Endothelial cell of umbilical vein (primary cell): ENCODE measurements around the gene SUV39H1. TPM values are rescaled to one million over a fixed set of nuclear protein-coding genes. Genes with fewer than 3 reads are reported as not detected.

Experiments used
- BruUV-seq: library from RNA; stranded (reverse); fragments of 400-500 nt; replicated peaks from 2 replicates; lab custom pipeline; 2021; lab: Mats Ljungman, UMichigan
- CTCF ChIA-PET: fragments of 300-600, 350-600 bp; sonication (Branson Sonifier 250); formaldehyde crosslinking; loops from one replicate; lab custom pipeline; 2021; ENCODE audit warnings: antibody characterized with exemption, inconsistent platforms; lab: Charles Lee
- POLR2A ChIA-PET: fragments of 300-600, 350-600 bp; sonication (Branson Sonifier 250); formaldehyde crosslinking; loops from one replicate; lab custom pipeline; 2021; ENCODE audit warnings: antibody characterized with exemption, inconsistent platforms; lab: Charles Lee
- DNase-seq: peaks from one replicate; pipeline ENCODE4 v3.0.0-alpha.2; 2011; ENCODE audit warnings: low read depth, low spot score
- FAIRE-seq: peaks from 2 replicates; lab custom pipeline; 2011; peaks lifted over from hg19 to GRCh38; lab: Jason Lieb, UNC
- H2AFZ ChIP-seq: 2 replicates; pipeline ENCODE4 v1.6.0; 2012; ENCODE audit warnings: low read depth, low read length, control low read depth, inconsistent platforms
- H3K27ac ChIP-seq: 2 replicates; pipeline ENCODE4 v1.5.1; 2011; ENCODE audit warnings: low read depth, mild to moderate bottlenecking, control low read depth, low read length, moderate library complexity; ENCODE audit not compliant: insufficient read depth
- H3K27me3 ChIP-seq, 2 experiments: 2 replicates each; pipeline versions ENCODE4 v1.6.0 to v1.6.1; 2011; ENCODE audit warnings: low read length in 2 of 2, mixed read lengths in 1 of 2; ENCODE audit not compliant: control insufficient read depth in 2 of 2, insufficient read depth in 2 of 2
- H3K36me3 ChIP-seq, 2 experiments: 2 replicates in 1 of 2; 3 replicates in 1 of 2; pipeline ENCODE4 v1.5.1; 2011; ENCODE audit warnings: low read length in 2 of 2, mild to moderate bottlenecking in 1 of 2, moderate library complexity in 1 of 2; ENCODE audit not compliant: control insufficient read depth in 2 of 2, insufficient read depth in 2 of 2; ENCODE audit errors: extremely low read depth in 1 of 2
- H3K4me1 ChIP-seq: 3 replicates; pipeline ENCODE4 v1.5.1; 2011; ENCODE audit warnings: mild to moderate bottlenecking, low read length; ENCODE audit not compliant: control insufficient read depth, insufficient read depth; ENCODE audit errors: extremely low read depth
- H3K4me2 ChIP-seq: 2 replicates; pipeline ENCODE4 v1.6.1; 2011; ENCODE audit warnings: low read length, control low read depth, mixed read lengths; ENCODE audit not compliant: insufficient read depth
- H3K4me3 ChIP-seq, 3 experiments: fragments of 200-600 bp in 1 of 3; sonication (generic), shearing (Covaris generic) in 1 of 3; replicated peaks in 1 of 3; 2 replicates each; pipeline ENCODE4 v1.5.1; 2011 to 2016; ENCODE audit warnings: control low read depth in 3 of 3, low read length in 3 of 3, mild to moderate bottlenecking in 2 of 3, inconsistent platforms in 1 of 3, low read depth in 1 of 3, moderate library complexity in 1 of 3; ENCODE audit not compliant: insufficient read depth in 1 of 3
- H3K79me2 ChIP-seq: 2 replicates; pipeline ENCODE4 v1.6.0; 2012; ENCODE audit warnings: low read length, inconsistent platforms; ENCODE audit not compliant: control insufficient read depth, insufficient read depth
- H3K9ac ChIP-seq: replicated peaks from 2 replicates; pipeline ENCODE3; 2011; ENCODE audit warnings: low read length, control low read depth; ENCODE audit not compliant: insufficient read depth; ENCODE audit errors: extremely low read depth
- H3K9me1 ChIP-seq: replicated peaks from 3 replicates; pipeline ENCODE4 v1.6.0; 2011; ENCODE audit warnings: mild to moderate bottlenecking, low read length; ENCODE audit not compliant: control insufficient read depth, insufficient read depth; ENCODE audit errors: extremely low read depth
- H3K9me3 ChIP-seq: replicated peaks from 2 replicates; pipeline ENCODE4 v1.5.1; 2012; ENCODE audit warnings: low read length, inconsistent platforms; ENCODE audit not compliant: control insufficient read depth, insufficient read depth
- H4K20me1 ChIP-seq: replicated peaks from 2 replicates; pipeline ENCODE3; 2011; ENCODE audit warnings: mild to moderate bottlenecking, low read length; ENCODE audit not compliant: control insufficient read depth, insufficient read depth; ENCODE audit errors: extremely low read depth
- CTCF ChIP-seq, 2 donors: IDR thresholded peaks; 1 replicate in 1 of 2; 2 replicates in 1 of 2; pipeline ENCODE4 v1.5.1; 2011; ENCODE audit warnings: low read length in 2 of 2, mild to moderate bottlenecking in 2 of 2, moderate library complexity in 2 of 2, control low read depth in 1 of 2, inconsistent platforms in 1 of 2, low read depth in 1 of 2; ENCODE audit not compliant: insufficient read depth in 1 of 2; ENCODE audit errors: extremely low read depth in 1 of 2
- EZH2 ChIP-seq: IDR thresholded peaks from 2 replicates; pipeline ENCODE4 v1.6.1; 2012; ENCODE audit warnings: borderline replicate concordance, low read depth, mild to moderate bottlenecking, moderate library complexity, low read length, inconsistent platforms; ENCODE audit not compliant: severe bottlenecking
- FOS ChIP-seq: IDR thresholded peaks from 2 replicates; pipeline ENCODE4 v1.6.1; 2011; ENCODE audit warnings: mild to moderate bottlenecking, low read length, moderate library complexity, borderline replicate concordance; ENCODE audit not compliant: insufficient read depth
- GATA2 ChIP-seq: IDR thresholded peaks from 2 replicates; pipeline ENCODE4 v1.7.0; 2011; ENCODE audit warnings: low read depth, mild to moderate bottlenecking, moderate library complexity, mixed read lengths, low read length; ENCODE audit not compliant: insufficient read length, insufficient read depth
- JUN ChIP-seq: IDR thresholded peaks from 2 replicates; pipeline ENCODE4 v1.6.1; 2011; ENCODE audit warnings: borderline replicate concordance, low read depth; ENCODE audit not compliant: insufficient read length, insufficient read depth
- MAX ChIP-seq: IDR thresholded peaks from 2 replicates; pipeline ENCODE4 v1.6.1; 2011; ENCODE audit not compliant: insufficient read depth, insufficient read length
- MYC ChIP-seq: IDR thresholded peaks from one replicate; pipeline ENCODE4 v1.6.1; 2011; ENCODE audit warnings: mild to moderate bottlenecking, low read depth, low read length
- POLR2A ChIP-seq: IDR thresholded peaks from 2 replicates; pipeline ENCODE4 v1.6.1; 2012; ENCODE audit warnings: low read depth, mild to moderate bottlenecking, control low read depth, low read length
- POLR2AphosphoS5 ChIP-seq: IDR thresholded peaks from 2 replicates; pipeline ENCODE4 v1.6.1; 2012; ENCODE audit warnings: low read depth, mild to moderate bottlenecking, control low read depth, low read length, moderate library complexity; ENCODE audit not compliant: insufficient read depth
- dilution Hi-C: fragments of 300-500 bp; cut with MboI; formaldehyde crosslinking; loops from one replicate; pipeline ENCODE4 v1.15.0; 2019; ENCODE audit warnings: low sequenced_read_pairs; ENCODE audit not compliant: extremely low pct_ligation_motif_present
- intact Hi-C: fragments of 100-400 bp; cut with micrococcal nuclease; formaldehyde crosslinking; loops from one replicate; pipeline ENCODE4 v1.10.0; 2022
- polyA plus RNA-seq, 4 experiments: library from polyadenylated mRNA; depleted of rRNA in 3 of 4; stranded (reverse) in 3 of 4; unstranded in 1 of 4; fragments of >200 nt; gene quantifications; 2 replicates each; pipeline versions ENCODE4 v1.2.1 to v1.2.3, GENCODE V29; 2011 to 2012; ENCODE audit warnings: missing spikeins in 1 of 4
- total RNA-seq: library from RNA; stranded (reverse); gene quantifications from 2 replicates; pipeline ENCODE4 v1.2.3, GENCODE V29; 2021

SUV39H1 gene
- total and polyA plus RNA-seq, 2 donors (not counting 3 experiments of a cell fraction or from before 2014, with no cell fraction given) = 18.2 to 19.0 TPM

- Histone ChIP-seq H3K9ac (no peak overlapping the region), H3K4me1 (no peaks in the 10 kb centered on the region), H3K79me2 (no peaks in the 10 kb centered on the region), H3K27me3 (peaks cover 0 to 4% of the 10 kb centered on the region in 2 experiments), H4K20me1 (no peaks in the 10 kb centered on the region), H3K4me2 (no peak overlapping the region), H2AFZ (no peak overlapping the region), H3K9me1 (no peaks in the 10 kb centered on the region), H3K27ac (no peak overlapping the region), H3K4me3 (no peak overlapping the region), H3K36me3 (no peaks in the 10 kb centered on the region), H3K9me3 (no peaks in the 10 kb centered on the region)
- FAIRE-seq (no peak), DNase-seq (no peak)
- intact Hi-C loops = no loop called here
- CTCF ChIA-PET = no interaction called here
- POLR2A ChIA-PET = no interaction called here
- dilution Hi-C loops = no loop called here
- TF ChIP-seq JUN (no peak), POLR2A (no peak), MYC (no peak), CTCF (IDR thresholded peaks at IDR 0.05; ENCODE audit: extremely low read depth in 1 of 2, insufficient read depth in 1 of 2, low read depth in 1 of 2, low read length in 2 of 2) (no peak), EZH2 (no peak), GATA2 (no peak), MAX (no peak), POLR2AphosphoS5 (no peak), FOS (no peak)
- BruUV-seq = no TSS peak
Measured at GRCh38 chrX:48726596-48726995, 30.1 kb downstream of the SUV39H1 start.
